ENCODE results near the gene C1QTNF12. TPM values are rescaled to one million over a fixed set of nuclear protein-coding genes. Genes with fewer than 3 reads are reported as not detected.

Gene C1QTNF12
- total RNA-seq, 1 donor from 2014 or later, result 0.51 TPM

GRCh38 chr1:1245817-1246576, 525 bp downstream of the C1QTNF12 start:
- intact Hi-C loops (cut with DNase I), result no loop called here
- ATAC-seq (ENCODE audit: poor library complexity) (no peak), DNase-seq (no peak)

- DNase-seq (no peak), ATAC-seq (ENCODE audit: poor library complexity) (no peak)
- intact Hi-C loops (cut with DNase I), result no loop called here
Observed at GRCh38 chr1:1245178-1245816, 1.2 kb downstream of the C1QTNF12 start.

GRCh38 chr1:1244192-1244811, 2.2 kb downstream of the C1QTNF12 start:
- DNase-seq (no peak), ATAC-seq (ENCODE audit: poor library complexity) (peak; percentile 26)
- intact Hi-C loops (cut with DNase I), result no loop called here

- intact Hi-C loops (cut with DNase I), result no loop called here
- no peak for DNase-seq
- no peak for ATAC-seq (ENCODE audit: poor library complexity)
Observed at GRCh38 chr1:1243807-1244191, 2.7 kb downstream of the C1QTNF12 start.

GRCh38 chr1:1243266-1243660, 3.3 kb downstream of the C1QTNF12 start:
- ATAC-seq (ENCODE audit: poor library complexity), result no peak
- DNase-seq, result no peak
- intact Hi-C loops (cut with DNase I), result no loop called here

- ATAC-seq (ENCODE audit: poor library complexity) (no peak), DNase-seq (no peak)
- intact Hi-C loops (cut with DNase I), result no loop called here
Observed at GRCh38 chr1:1242461-1243265, 3.9 kb downstream of the C1QTNF12 start.

- intact Hi-C loops (cut with DNase I), result no loop called here
- ATAC-seq (ENCODE audit: poor library complexity), result no peak
- no peak for DNase-seq
Observed at GRCh38 chr1:1241588-1242219, 4.8 kb downstream of the C1QTNF12 start.

- intact Hi-C loops (cut with DNase I), result no loop called here
- DNase-seq, result no peak
- ATAC-seq (ENCODE audit: poor library complexity), result no peak
Observed at GRCh38 chr1:1240822-1241587, 5.5 kb downstream of the C1QTNF12 start.

GRCh38 chr1:1240348-1240732, 6.2 kb downstream of the C1QTNF12 start:
- DNase-seq, result no peak
- intact Hi-C loops (cut with DNase I), result no loop called here

GRCh38 chr1:1239614-1240347, 6.7 kb downstream of the C1QTNF12 start:
- DNase-seq, result no peak
- ATAC-seq (ENCODE audit: poor library complexity), result no peak
- intact Hi-C loops (cut with DNase I), result no loop called here

More at GRCh38 chr1:1240348-1240732, 6.2 kb downstream of the C1QTNF12 start:
- ATAC-seq (ENCODE audit: poor library complexity), result no peak

GRCh38 chr1:1239227-1239613, 7.3 kb downstream of the C1QTNF12 start:
- no peak for DNase-seq
- intact Hi-C loops (cut with DNase I), result no loop called here
- ATAC-seq (ENCODE audit: poor library complexity), result no peak

GRCh38 chr1:1238702-1239178, 7.8 kb downstream of the C1QTNF12 start:
- DNase-seq (no peak), ATAC-seq (ENCODE audit: poor library complexity) (no peak)
- intact Hi-C loops (cut with DNase I), result no loop called here

- no peak for DNase-seq
- intact Hi-C loops (cut with DNase I), result no loop called here
- no peak for ATAC-seq (ENCODE audit: poor library complexity)
Observed at GRCh38 chr1:1237874-1238701, 8.4 kb downstream of the C1QTNF12 start.

- intact Hi-C loops (cut with DNase I), result no loop called here
- DNase-seq, result no peak
- no peak for ATAC-seq (ENCODE audit: poor library complexity)
Observed at GRCh38 chr1:1236945-1237873, 9.3 kb downstream of the C1QTNF12 start.

GRCh38 chr1:1236176-1236763, 10.3 kb downstream of the C1QTNF12 start:
- intact Hi-C loops (cut with DNase I), result no loop called here

More at GRCh38 chr1:1236176-1236763, 10.3 kb downstream of the C1QTNF12 start:
- no peak for ATAC-seq (ENCODE audit: poor library complexity)
- DNase-seq, result no peak
